ENCODE measurements around the gene YAP1.

DNA sequence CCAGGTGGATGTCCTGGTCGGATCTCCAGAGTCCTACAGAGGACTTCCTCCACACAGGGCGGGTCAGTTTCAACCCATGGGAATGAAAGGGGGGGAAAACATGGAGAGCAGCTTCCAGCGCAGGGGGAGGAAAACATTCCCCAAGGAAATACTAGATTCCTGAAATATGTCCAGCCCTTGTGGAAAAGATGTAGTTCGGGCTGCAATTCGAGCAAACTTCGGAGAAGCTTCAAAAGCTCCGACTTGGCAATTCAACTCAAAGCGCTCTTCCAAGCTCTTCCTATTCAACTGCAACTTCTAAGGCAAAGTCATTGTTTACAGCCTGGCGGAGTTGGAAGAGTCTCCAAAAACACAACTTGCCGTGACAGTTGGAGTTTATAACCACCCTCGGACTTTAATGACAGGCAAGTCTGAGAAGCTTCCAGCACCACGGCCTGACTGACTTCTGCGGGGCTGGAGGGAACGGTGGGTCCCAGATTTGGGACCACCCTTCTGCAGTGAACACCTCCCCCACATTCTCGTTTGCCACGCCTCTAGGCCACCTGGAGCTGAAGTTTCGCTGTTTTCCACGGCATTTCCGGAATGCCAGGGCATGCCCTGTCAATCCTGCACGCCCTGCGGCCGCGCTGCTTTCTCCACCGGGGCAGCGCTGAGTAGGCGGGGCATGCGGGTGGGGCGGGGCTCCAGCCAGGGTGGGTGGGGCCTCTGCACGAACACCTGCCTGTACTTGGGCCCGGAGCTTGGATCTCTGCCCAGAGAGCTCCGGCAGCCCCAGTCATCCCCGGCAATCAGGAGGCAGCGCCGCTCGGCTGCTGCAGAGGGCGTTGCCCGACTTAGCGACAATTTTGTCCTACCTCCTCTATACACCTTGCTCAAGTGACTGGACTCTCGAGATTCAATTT, 158.1 kb downstream of the YAP1 start:
- TF ChIP-seq EP300 (conservative IDR thresholded peaks at IDR 0.05; ENCODE audit: poor library complexity, severe bottlenecking) (no peak), CTCF (IDR thresholded peaks at IDR 0.05; ENCODE audit: poor library complexity, severe bottlenecking) (no peak), EZH2 (IDR thresholded peaks at IDR 0.05; ENCODE audit: borderline replicate concordance, insufficient read depth, low read length, poor library complexity, severe bottlenecking) (no peak)
